Measurements from ENCODE around the gene THSD4.
"Not testable (repeated sequence)": the region's sequence is repeated elsewhere in the genome, so short reads cannot be mapped to it uniquely, and the experiment has no call there.

GRCh38 chr15:71128159-71128558 is 12.9 kb downstream of the THSD4 start:
- TF ChIP-seq, protein P1, sequence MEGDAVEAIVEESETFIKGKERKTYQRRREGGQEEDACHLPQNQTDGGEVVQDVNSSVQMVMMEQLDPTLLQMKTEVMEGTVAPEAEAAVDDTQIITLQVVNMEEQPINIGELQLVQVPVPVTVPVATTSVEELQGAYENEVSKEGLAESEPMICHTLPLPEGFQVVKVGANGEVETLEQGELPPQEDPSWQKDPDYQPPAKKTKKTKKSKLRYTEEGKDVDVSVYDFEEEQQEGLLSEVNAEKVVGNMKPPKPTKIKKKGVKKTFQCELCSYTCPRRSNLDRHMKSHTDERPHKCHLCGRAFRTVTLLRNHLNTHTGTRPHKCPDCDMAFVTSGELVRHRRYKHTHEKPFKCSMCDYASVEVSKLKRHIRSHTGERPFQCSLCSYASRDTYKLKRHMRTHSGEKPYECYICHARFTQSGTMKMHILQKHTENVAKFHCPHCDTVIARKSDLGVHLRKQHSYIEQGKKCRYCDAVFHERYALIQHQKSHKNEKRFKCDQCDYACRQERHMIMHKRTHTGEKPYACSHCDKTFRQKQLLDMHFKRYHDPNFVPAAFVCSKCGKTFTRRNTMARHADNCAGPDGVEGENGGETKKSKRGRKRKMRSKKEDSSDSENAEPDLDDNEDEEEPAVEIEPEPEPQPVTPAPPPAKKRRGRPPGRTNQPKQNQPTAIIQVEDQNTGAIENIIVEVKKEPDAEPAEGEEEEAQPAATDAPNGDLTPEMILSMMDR (IDR thresholded peaks at IDR 0.05; ENCODE audit: low read depth, low read length, poor library complexity, severe bottlenecking), result not testable (repeated sequence)
- TF ChIP-seq EZH2phosphoT487 (IDR thresholded peaks at IDR 0.05; ENCODE audit: borderline replicate concordance, low read length), result not testable (repeated sequence)
